HG03280 (cell line): ENCODE data around the gene CLGN.
"Not testable (repeated sequence)": the region's sequence is repeated elsewhere in the genome, so short reads cannot be mapped to it uniquely, and the experiment has no call there.

Experiments used
- ATAC-seq: cut with Tn5 transposase; IDR thresholded peaks from one replicate; pipeline ENCODE4 v1.9.1; 2021; ENCODE audit warnings: mild to moderate bottlenecking, moderate library complexity; ENCODE audit not compliant: unreplicated experiment

CLGN gene

DNA sequence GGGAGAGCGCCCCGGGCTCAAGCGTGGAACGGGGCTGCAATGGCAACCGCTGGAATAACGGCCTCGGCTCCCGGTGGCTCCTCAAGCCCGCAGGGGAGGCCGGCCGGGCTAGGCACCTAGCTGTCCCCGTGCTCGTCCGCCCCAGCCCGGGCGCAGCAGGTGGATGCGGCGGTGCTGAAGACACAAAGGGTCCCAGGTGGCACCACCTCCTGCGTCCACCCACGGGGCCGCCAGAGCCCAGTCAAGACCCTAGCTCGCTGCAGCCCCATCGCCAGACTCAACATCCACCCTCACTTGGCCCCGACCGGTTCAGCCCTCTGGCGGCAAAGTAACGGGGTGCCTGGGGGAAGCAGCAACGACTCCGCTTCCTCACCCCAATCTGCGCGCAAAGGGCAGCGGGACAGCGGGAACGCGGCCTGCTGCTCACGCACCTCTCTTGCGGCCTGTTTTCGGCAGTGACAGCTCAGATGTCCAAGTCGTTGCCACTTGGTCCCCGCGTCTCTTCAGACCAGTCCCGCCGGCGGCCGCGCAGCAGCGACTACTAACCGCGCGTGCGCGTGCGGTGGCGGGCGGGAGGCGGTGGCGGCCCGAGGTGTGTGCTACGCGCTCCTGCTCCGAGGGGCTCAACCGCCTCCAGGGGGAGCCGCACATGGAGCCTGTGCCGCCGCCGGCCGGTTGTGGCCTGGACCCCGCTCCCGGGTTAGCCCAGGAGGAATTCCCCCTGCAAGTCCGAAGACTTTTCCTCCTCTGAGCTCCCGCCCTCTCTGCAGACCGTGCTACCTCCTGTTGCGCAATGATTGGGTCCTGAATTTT is at the start of gene CLGN:
Gene CLGN, minus strand, starts transcription at position 543 of the 813 bp plus-strand sequence. CDS start 14,570 bp downstream, outside the sequence.
- peak; percentile 86 for ATAC-seq

- ATAC-seq, result no peak
Measured at GRCh38 chr4:140472156-140472555, 44.7 kb upstream of the CLGN start.

DNA sequence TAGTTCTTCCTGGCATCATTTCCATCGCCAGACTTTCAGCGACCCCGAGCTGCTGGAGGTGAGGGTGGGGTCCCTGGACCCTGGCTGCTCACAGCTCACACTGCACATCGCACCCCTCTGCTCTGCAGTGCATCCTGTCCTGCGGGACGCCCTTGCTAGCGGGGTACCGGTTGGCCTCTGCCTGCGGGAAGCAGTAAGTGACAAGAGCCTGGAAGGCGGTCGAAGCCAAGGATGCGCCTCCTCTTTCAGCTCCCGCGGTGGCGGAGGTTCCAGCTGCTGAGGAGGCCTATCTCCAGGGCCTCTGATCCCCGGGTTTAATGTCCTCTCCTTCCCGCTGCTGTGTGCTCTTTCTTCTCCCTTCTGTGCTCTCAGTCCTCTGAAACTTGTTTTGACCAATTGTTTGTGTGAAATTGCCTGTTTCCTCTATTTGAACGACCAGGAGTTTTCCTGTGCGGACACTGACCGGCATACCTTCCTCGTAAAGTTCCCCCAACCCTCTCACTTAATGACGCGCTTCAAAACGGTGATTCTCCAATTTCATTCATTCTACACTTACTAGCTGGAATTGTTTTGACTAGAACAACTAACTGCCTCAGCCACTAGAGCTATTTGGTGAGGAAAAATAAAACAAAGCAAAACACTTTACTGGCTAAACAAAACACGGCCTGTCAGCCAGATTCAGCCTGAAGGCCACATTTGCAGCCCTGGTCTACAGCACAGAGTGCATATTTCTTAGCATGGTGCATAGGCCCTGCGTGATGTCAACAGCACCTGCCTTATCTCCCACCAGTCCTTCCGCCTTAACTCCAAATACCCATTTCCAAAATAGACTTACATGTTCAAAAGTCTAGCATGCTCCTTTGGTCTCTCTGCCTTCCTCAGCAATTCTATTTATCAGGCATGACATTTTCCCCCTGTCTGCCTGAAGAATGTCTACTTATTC is 42.6 kb upstream of the CLGN start:
- ATAC-seq, result no peak

- ATAC-seq, result no peak
Measured at GRCh38 chr4:140466146-140466545, 38.7 kb upstream of the CLGN start.

- ATAC-seq, result no peak
Measured at GRCh38 chr4:140463614-140464013, 36.2 kb upstream of the CLGN start.

GRCh38 chr4:140463182-140463581 is 35.7 kb upstream of the CLGN start:
- ATAC-seq, result no peak

- no peak for ATAC-seq
Measured at GRCh38 chr4:140450352-140450751, 22.9 kb upstream of the CLGN start.

GRCh38 chr4:140448830-140449229 is 21.4 kb upstream of the CLGN start:
- no peak for ATAC-seq

DNA sequence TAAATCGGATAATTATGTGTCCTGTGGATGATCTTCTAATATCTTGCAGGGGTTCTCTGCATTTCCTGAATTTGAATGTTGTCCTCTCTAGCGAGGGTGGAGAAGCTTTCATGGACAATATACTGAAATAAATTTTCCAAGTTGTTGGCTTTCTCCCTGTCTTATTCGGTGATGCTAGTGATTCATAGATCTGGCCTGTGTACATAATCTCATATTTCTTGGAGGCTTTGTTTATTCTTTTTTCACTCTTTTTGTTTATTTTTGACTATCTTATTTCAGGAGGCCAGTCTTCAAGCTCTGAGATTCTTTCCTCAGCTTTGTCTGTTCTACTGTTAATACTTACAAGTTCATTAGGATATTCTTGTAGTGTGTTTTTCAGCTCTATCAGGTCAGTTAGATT is 20.7 kb upstream of the CLGN start:
- ATAC-seq, result no peak

DNA sequence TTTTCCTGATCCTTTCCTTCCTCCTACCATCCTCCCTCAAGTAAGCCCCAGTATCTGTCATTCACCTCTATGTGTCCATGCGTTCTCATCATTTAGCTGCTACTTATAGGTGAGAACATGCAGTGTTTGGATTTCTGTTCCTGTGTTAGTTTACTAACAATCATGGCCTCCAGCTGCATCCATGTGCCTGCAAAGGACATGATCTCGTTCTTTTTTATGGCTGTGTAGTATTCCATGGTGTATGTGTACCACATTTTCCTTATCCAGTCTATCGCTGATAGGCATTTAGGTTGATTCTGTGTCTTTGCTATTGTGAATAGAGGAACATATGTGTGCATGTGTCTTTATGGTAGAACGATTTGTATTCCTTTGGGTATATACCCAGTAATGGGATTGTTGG is 16.9 kb upstream of the CLGN start:
- ATAC-seq, result not testable (repeated sequence)

DNA sequence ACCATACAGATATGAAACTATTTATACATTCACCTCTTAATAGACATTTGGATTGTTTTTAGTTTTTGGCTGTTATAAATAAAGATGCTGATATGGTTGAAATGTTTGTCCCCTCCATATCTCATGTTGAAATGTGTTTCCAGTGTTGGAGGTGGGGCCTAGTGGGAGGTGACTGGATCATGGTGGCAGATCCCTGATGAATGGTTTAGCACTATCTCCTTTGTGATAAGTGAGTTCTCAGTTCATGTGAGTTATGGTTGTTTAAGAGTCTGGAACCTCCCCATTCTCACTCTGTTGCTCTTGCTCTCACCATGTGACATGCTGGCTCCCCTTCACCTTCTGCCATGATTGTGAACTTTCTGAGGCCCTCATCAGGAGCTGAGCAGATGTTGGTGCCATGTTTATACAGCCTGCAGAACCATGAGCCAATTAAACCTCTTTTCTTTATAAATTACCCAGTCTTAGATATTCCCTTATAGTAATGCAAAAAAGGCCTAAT is 12.2 kb upstream of the CLGN start:
- no peak for ATAC-seq

DNA sequence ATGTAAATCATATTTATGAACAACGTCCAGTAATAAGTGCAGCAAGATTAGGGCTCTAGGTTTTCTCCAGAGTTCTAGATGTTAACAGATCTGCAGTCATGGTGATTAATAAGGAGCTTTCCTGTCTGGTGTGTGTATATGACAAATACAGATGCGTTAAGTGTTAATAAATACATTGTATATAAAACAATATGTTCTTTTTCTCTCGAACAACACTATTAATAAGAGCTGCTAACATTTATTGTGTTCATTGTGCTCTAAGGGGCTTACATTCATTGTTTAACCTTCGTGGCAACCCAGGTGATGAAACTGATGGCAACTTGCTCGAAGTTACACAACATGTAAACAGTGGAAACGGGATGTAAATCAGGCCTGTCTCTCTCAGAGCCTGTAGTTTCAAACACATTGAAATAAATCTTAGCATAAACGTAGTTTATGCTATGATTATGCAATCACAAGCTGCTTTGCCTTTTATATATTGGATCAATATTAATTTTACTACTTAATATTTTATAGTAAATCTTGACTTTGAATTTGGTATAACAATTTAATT is 547 bp upstream of the CLGN start:
- ATAC-seq, result no peak

- no peak for ATAC-seq
Measured at GRCh38 chr4:140426610-140427105, 790 bp downstream of the CLGN start.

DNA sequence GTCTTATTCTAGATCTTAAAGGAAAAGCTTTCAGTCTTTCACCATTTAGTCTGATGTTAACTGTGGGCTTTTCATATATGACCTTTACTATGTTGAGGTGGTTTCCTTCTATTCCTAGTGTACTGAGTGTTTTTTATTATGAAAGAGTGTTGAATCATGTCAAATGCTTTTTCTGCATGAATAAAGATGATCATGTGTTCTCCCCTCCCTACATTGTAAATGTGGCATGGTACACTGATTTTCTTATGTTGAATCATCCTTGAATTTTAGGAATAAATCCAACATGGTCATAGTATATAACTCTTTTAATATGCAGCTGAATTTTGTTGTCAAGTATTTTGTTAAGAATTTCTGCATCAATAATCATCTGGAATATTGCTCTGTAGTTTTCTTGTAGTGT is 4.3 kb downstream of the CLGN start:
- ATAC-seq, result no peak

GRCh38 chr4:140413130-140413969 is 14.1 kb downstream of the CLGN start:
- not testable (repeated sequence) for ATAC-seq

- ATAC-seq, result no peak
Measured at GRCh38 chr4:140408974-140409373, 18.5 kb downstream of the CLGN start.

GRCh38 chr4:140406292-140406691 is 21.2 kb downstream of the CLGN start:
- ATAC-seq, result no peak

- ATAC-seq, result no peak
Measured at GRCh38 chr4:140400111-140400510, 27.3 kb downstream of the CLGN start.

DNA sequence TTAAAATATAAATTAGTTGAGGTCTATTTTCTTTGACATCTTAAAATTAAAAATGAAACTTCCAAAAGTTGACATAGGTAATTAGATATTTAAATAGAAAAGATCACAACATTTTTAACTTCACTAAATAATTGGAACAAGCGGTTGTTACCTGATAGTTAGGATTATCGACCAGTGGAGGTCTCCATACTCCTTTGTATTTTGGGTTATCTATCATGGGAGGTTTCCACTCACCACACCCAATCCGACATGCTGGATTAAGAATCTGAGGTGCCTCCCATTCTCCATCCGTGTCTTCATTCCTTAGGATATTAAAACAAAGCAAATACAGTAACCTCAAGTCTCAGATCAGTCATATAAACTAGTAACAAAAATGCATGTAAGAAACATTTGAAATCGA is 31.8 kb downstream of the CLGN start:
- no peak for ATAC-seq

DNA sequence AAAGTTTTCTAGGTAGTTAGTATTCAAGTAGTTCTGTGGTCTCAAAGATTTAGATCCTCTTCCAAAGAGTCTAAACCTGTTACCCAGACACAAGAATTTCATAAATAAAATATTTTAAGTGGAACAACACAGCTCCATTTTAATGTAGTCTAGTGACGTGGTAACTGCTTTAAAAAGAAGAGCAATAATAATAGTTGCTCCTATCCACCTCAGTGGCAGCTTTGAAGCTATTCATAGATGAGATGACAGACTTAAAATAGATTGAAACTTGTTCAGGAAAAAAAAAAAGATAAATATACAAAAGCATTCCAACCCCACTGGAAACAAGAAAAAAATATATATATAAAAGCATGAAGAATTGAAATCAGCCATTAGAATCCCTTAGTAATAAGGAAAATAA is 39.4 kb downstream of the CLGN start:
- ATAC-seq, result no peak
